Naive thymus-derived CD4-positive, alpha-beta T cell (primary cell): ENCODE results near the gene HLA-E. TPM values are rescaled to one million over a fixed set of nuclear protein-coding genes. Genes with fewer than 3 reads are reported as not detected.
A peak's percentile ranks its signal among the peaks of the same experiment; 100 is the strongest.
"Not testable (repeated sequence)": the region's sequence is repeated elsewhere in the genome, so short reads cannot be mapped to it uniquely, and the experiment has no call there.

Source experiments
- ATAC-seq: fragments of 150-1000 bp; cut with Tn5 transposase; 2 replicates; pipeline ENCODE4 v1.10.0; 2021; ENCODE audit warnings: mild to moderate bottlenecking, moderate library complexity
- CTCF ChIA-PET: fragments of 350-600 bp; sonication (Branson Sonifier 250); formaldehyde crosslinking; loops from one replicate; lab custom pipeline; 2021; ENCODE audit warnings: antibody characterized with exemption; lab: Charles Lee
- POLR2A ChIA-PET: fragments of 350-600 bp; sonication (Branson Sonifier 250); formaldehyde crosslinking; loops from one replicate; lab custom pipeline; 2021; ENCODE audit warnings: antibody characterized with exemption, inconsistent platforms; lab: Charles Lee
- DNase-seq, 9 donors: peaks; one replicate each; pipeline versions ENCODE4 v3.0.0 to v3.0.0-alpha.2; 2020 to 2022; ENCODE audit warnings: mixed read lengths in 1 of 9
- H3K27ac ChIP-seq: one replicate; pipeline ENCODE4 v1.7.0; 2013; ENCODE audit warnings: mild to moderate bottlenecking, low read depth, low read length, moderate library complexity
- H3K27me3 ChIP-seq, 2 donors: one replicate each; pipeline ENCODE4 v1.7.0; 2013; ENCODE audit warnings: low read length in 2 of 2, mild to moderate bottlenecking in 2 of 2, moderate library complexity in 2 of 2; ENCODE audit not compliant: control insufficient read depth in 2 of 2, insufficient read depth in 2 of 2
- H3K36me3 ChIP-seq, 3 experiments: 1 replicate in 2 of 3; 2 replicates in 1 of 3; pipeline ENCODE4 v1.7.0; 2013; ENCODE audit warnings: low read length in 3 of 3, mild to moderate bottlenecking in 3 of 3, moderate library complexity in 1 of 3; ENCODE audit not compliant: insufficient read depth in 3 of 3, control insufficient read depth in 2 of 3
- H3K4me1 ChIP-seq, 2 donors: one replicate each; pipeline ENCODE4 v1.7.0; 2013; ENCODE audit warnings: low read length in 2 of 2, mild to moderate bottlenecking in 2 of 2, moderate library complexity in 1 of 2; ENCODE audit not compliant: control insufficient read depth in 2 of 2, insufficient read depth in 2 of 2
- H3K4me3 ChIP-seq: 2 replicates; pipeline ENCODE4 v1.7.0; 2013; ENCODE audit warnings: mild to moderate bottlenecking, low read length
- H3K9me3 ChIP-seq, 3 experiments: 1 replicate in 2 of 3; 2 replicates in 1 of 3; pipeline ENCODE4 v1.7.0; 2013; ENCODE audit warnings: low read length in 3 of 3; ENCODE audit not compliant: control insufficient read depth in 2 of 3
- H3K27ac Mint-ChIP-seq, 9 donors: one replicate each; pipeline ENCODE4 v1.8.0; 2020 to 2022; ENCODE audit warnings: mixed read lengths in 9 of 9, mild to moderate bottlenecking in 8 of 9, moderate library complexity in 5 of 9, inconsistent platforms in 2 of 9
- H3K27me3 Mint-ChIP-seq, 5 donors: one replicate each; pipeline ENCODE4 v1.8.0; 2021 to 2022; ENCODE audit warnings: mixed read lengths in 5 of 5, mild to moderate bottlenecking in 1 of 5
- H3K36me3 Mint-ChIP-seq, 5 donors: one replicate each; pipeline ENCODE4 v1.8.0; 2020 to 2022; ENCODE audit warnings: mixed read lengths in 5 of 5, mild to moderate bottlenecking in 3 of 5, inconsistent platforms in 1 of 5
- H3K4me1 Mint-ChIP-seq, 7 donors: one replicate each; pipeline ENCODE4 v1.8.0; 2020 to 2022; ENCODE audit warnings: mixed read lengths in 7 of 7, mild to moderate bottlenecking in 3 of 7, inconsistent platforms in 1 of 7
- H3K4me3 Mint-ChIP-seq, 10 donors: one replicate each; pipeline ENCODE4 v1.8.0; 2020 to 2022; ENCODE audit warnings: mild to moderate bottlenecking in 10 of 10, mixed read lengths in 10 of 10, moderate library complexity in 6 of 10, inconsistent platforms in 2 of 10
- H3K9me3 Mint-ChIP-seq, 11 donors: one replicate each; pipeline ENCODE4 v1.8.0; 2020 to 2022; ENCODE audit warnings: mixed read lengths in 11 of 11, mild to moderate bottlenecking in 4 of 11, inconsistent platforms in 1 of 11, moderate library complexity in 1 of 11
- intact Hi-C, 2 donors: fragments of 100-400 bp; cut with micrococcal nuclease; formaldehyde crosslinking; loops; one replicate each; pipeline ENCODE4 v1.15.1; 2023
- polyA plus RNA-seq, 2 donors: library from polyadenylated mRNA; unstranded; fragments of 300-500 nt; fragmentation: Illumina TruSeq; gene quantifications; one replicate each; pipeline ENCODE4 v1.2.3, GENCODE V29; 2021
- total RNA-seq, 6 experiments: library from RNA in 5 of 6; stranded (reverse) in 5 of 6; gene quantifications; 1 replicate in 5 of 6; 2 replicates in 1 of 6; pipeline ENCODE4 v1.2.3 and lab custom pipeline; 2021 to 2026

HLA-E gene
- total and polyA plus RNA-seq, 7 experiments from 2014 or later = 614 to 3,096 (median 1,107) TPM

GRCh38 chr6:30495993-30496392 lies 6.7 kb downstream of the HLA-E start:
- H3K9me3 Mint-ChIP-seq = peaks cover 0 to 4% (median 0%) of the 10 kb centered on the region in 11 donors
- peaks cover 52 to 85% (median 76%) of the 10 kb centered on the region in 7 donors for H3K4me1 Mint-ChIP-seq
- Histone ChIP-seq H3K36me3 (peaks cover 18 to 28% (median 20%) of the 10 kb centered on the region in 3 experiments), H3K27me3 (no peaks in the 10 kb centered on the region), H3K4me3 (no peak overlapping the region), H3K27ac (peak overlapping the region; percentile 47), H3K4me1 (peaks cover 48 to 56% of the 10 kb centered on the region in 2 donors), H3K9me3 (no peaks in the 10 kb centered on the region)
- ChIA-PET CTCF (interaction anchor here (0.7 to 8.6 kb wide), 7 partner anchors 11 to 946 kb away, joined by 3 to 96 read pairs (median 5); no protein-coding TSS in a partner anchor), POLR2A (interaction anchor here (0.7 to 9.8 kb wide), 9 partner anchors 9 to 110 kb away, joined by 3 to 652 read pairs (median 6); no protein-coding TSS in a partner anchor)
- peaks cover 7 to 37% (median 30%) of the 10 kb centered on the region in 5 donors for H3K36me3 Mint-ChIP-seq
- peak overlapping the region in 8 of 10 donors; percentile 12 to 99 (median 90) for H3K4me3 Mint-ChIP-seq
- no peaks in the 10 kb centered on the region for H3K27me3 Mint-ChIP-seq
- no peak for DNase-seq
- peak overlapping the region in 8 of 9 donors; percentile 10 to 99 (median 84) for H3K27ac Mint-ChIP-seq
- no peak for ATAC-seq
- intact Hi-C loops = loop anchor here in 1 of 2 donors (1.0 kb wide), 1 partner anchor 13 kb away; no protein-coding TSS in a partner anchor

- H3K9me3 ChIP-seq, H3K9me3 Mint-ChIP-seq, DNase-seq, H3K27me3 ChIP-seq, ATAC-seq, H3K27ac ChIP-seq, H3K4me3 ChIP-seq, H3K4me3 Mint-ChIP-seq, H3K27me3 Mint-ChIP-seq, intact Hi-C loops: not testable (repeated sequence)
- POLR2A ChIA-PET = interaction anchor here (1.6 to 9.8 kb wide), 5 partner anchors 10 to 43 kb away, joined by 6 to 652 read pairs (median 184); no protein-coding TSS in a partner anchor
- peaks cover 1 to 24% (median 17%) of the 10 kb centered on the region in 5 donors for H3K36me3 Mint-ChIP-seq
- H3K27ac Mint-ChIP-seq = peak overlapping the region in 6 of 9 donors; percentile 40 to 99 (median 80)
- peaks cover 41 to 55% of the 10 kb centered on the region in 2 donors for H3K4me1 ChIP-seq
- H3K36me3 ChIP-seq = peaks cover 8 to 17% (median 9%) of the 10 kb centered on the region in 3 experiments
- peaks cover 43 to 82% (median 77%) of the 10 kb centered on the region in 7 donors for H3K4me1 Mint-ChIP-seq
- CTCF ChIA-PET = interaction anchor here (1.3 to 8.6 kb wide), 3 partner anchors 12 to 46 kb away, joined by 4 to 77 read pairs (median 5); no protein-coding TSS in a partner anchor
Observed at GRCh38 chr6:30497261-30497599, 7.9 kb downstream of the HLA-E start.

- H3K27me3 Mint-ChIP-seq = no peaks in the 10 kb centered on the region
- Histone ChIP-seq H3K9me3 (no peaks in the 10 kb centered on the region), H3K27me3 (no peaks in the 10 kb centered on the region), H3K27ac (no peak overlapping the region), H3K4me1 (peaks cover 36 to 50% of the 10 kb centered on the region in 2 donors), H3K36me3 (peaks cover 3 to 12% (median 4%) of the 10 kb centered on the region in 3 experiments), H3K4me3 (no peak overlapping the region)
- peak overlapping the region in 6 of 9 donors; percentile 1 to 99 (median 74) for H3K27ac Mint-ChIP-seq
- no peak for ATAC-seq
- POLR2A ChIA-PET = interaction anchor here (8.6 to 9.8 kb wide), 2 partner anchors 12 to 43 kb away, joined by 199 to 652 read pairs; no protein-coding TSS in a partner anchor
- H3K4me3 Mint-ChIP-seq = no peak overlapping the region
- intact Hi-C loops = no loop called here
- H3K36me3 Mint-ChIP-seq = peaks cover 0 to 19% (median 12%) of the 10 kb centered on the region in 5 donors
- H3K9me3 Mint-ChIP-seq = peaks cover 0 to under 1% (median 0%) of the 10 kb centered on the region in 11 donors
- CTCF ChIA-PET = interaction anchor here (1.9 to 8.6 kb wide), 2 partner anchors 11 to 46 kb away, joined by 5 to 77 read pairs; no protein-coding TSS in a partner anchor
- peaks cover 41 to 78% (median 72%) of the 10 kb centered on the region in 7 donors for H3K4me1 Mint-ChIP-seq
- DNase-seq = no peak
Observed at GRCh38 chr6:30497714-30498113, 8.4 kb downstream of the HLA-E start.

- Mint-ChIP-seq H3K36me3 (peaks cover 0 to 12% (median 7%) of the 10 kb centered on the region in 5 donors), H3K4me3 (peak overlapping the region in 1 of 10 donors; percentile 36), H3K4me1 (peaks cover 37 to 68% (median 64%) of the 10 kb centered on the region in 7 donors)
- intact Hi-C loops, DNase-seq, CTCF ChIA-PET, H3K36me3 ChIP-seq, H3K27ac Mint-ChIP-seq, H3K27me3 Mint-ChIP-seq, ATAC-seq, H3K4me3 ChIP-seq, H3K27ac ChIP-seq, H3K9me3 ChIP-seq, H3K9me3 Mint-ChIP-seq, H3K27me3 ChIP-seq: not testable (repeated sequence)
- peaks cover 27 to 43% of the 10 kb centered on the region in 2 donors for H3K4me1 ChIP-seq
- POLR2A ChIA-PET = interaction anchor here (9.8 to 21.1 kb wide), 2 partner anchors 5 to 42 kb away, joined by 199 to 652 read pairs; no protein-coding TSS in a partner anchor
Observed at GRCh38 chr6:30498705-30499104, 9.4 kb downstream of the HLA-E start.

GRCh38 chr6:30500421-30501355 lies 11.4 kb downstream of the HLA-E start:
- Mint-ChIP-seq H3K36me3 (no peaks in the 10 kb centered on the region), H3K9me3 (no peaks in the 10 kb centered on the region), H3K4me3 (peak overlapping the region; percentile 76 to 89 (median 86)), H3K27ac (peak overlapping the region; percentile 39 to 93 (median 85)), H3K4me1 (peaks cover 24 to 50% (median 46%) of the 10 kb centered on the region in 7 donors), H3K27me3 (no peaks in the 10 kb centered on the region)
- Histone ChIP-seq H3K27ac (peak overlapping the region; percentile 36), H3K9me3 (no peaks in the 10 kb centered on the region), H3K36me3 (no peaks in the 10 kb centered on the region), H3K4me1 (peaks cover 9 to 31% of the 10 kb centered on the region in 2 donors), H3K27me3 (no peaks in the 10 kb centered on the region), H3K4me3 (peak overlapping the region; percentile 48)
- DNase-seq (no peak), ATAC-seq (peak; percentile 35)
- ChIA-PET POLR2A (interaction anchor here (0.6 to 21.1 kb wide), 16 partner anchors 7 to 226 kb away, joined by 3 to 652 read pairs (median 5); no protein-coding TSS in a partner anchor), CTCF (interaction anchor here (0.9 to 2.6 kb wide), 10 partner anchors 8 to 230 kb away, joined by 3 to 18 read pairs (median 4); no protein-coding TSS in a partner anchor)
- intact Hi-C loops = loop anchor here in 1 of 2 donors (1.0 kb wide), 2 partner anchors 8 to 9 kb away; no protein-coding TSS in a partner anchor
